BLaER1 treated with 17β-estradiol and CSF1 and Interleukin-3, amounts not matched to agents 10 nM and 100 nM (cell line): ENCODE results near the gene CCNI.

ENCODE experiments used
- H3K27ac ChIP-seq, 11 experiments: shearing (Covaris generic); formaldehyde crosslinking; 2 replicates each; pipeline ENCODE4 v1.8.1; 2022
- H3K27me3 ChIP-seq, 11 experiments: shearing (Covaris generic); formaldehyde crosslinking; 2 replicates each; pipeline ENCODE4 v1.8.1; 2022
- H3K36me3 ChIP-seq, 11 experiments: shearing (Covaris generic); formaldehyde crosslinking; 2 replicates each; pipeline ENCODE4 v1.8.1; 2022
- H3K4me1 ChIP-seq, 10 experiments: shearing (Covaris generic); formaldehyde crosslinking; 2 replicates each; pipeline ENCODE4 v1.8.1; 2022
- H3K4me2 ChIP-seq, 11 experiments: shearing (Covaris generic); formaldehyde crosslinking; 2 replicates each; pipeline ENCODE4 v1.8.1; 2022
- H3K4me3 ChIP-seq, 10 experiments: shearing (Covaris generic); formaldehyde crosslinking; 2 replicates each; pipeline ENCODE4 v1.8.1; 2022
- H3K9ac ChIP-seq, 11 experiments: shearing (Covaris generic); formaldehyde crosslinking; 2 replicates each; pipeline ENCODE4 v1.8.1; 2022
- H3K9me3 ChIP-seq, 11 experiments: shearing (Covaris generic); formaldehyde crosslinking; replicated peaks in 1 of 11; 2 replicates each; pipeline ENCODE4 v1.8.1; 2022
- H4K20me1 ChIP-seq, 11 experiments: shearing (Covaris generic); formaldehyde crosslinking; 2 replicates each; pipeline ENCODE4 v1.8.1; 2022
- Cebpa-rat ChIP-seq, 11 experiments: shearing (Covaris generic); IDR thresholded peaks; 2 replicates each; pipeline ENCODE4 v1.8.1; 2022

The CCNI gene

DNA sequence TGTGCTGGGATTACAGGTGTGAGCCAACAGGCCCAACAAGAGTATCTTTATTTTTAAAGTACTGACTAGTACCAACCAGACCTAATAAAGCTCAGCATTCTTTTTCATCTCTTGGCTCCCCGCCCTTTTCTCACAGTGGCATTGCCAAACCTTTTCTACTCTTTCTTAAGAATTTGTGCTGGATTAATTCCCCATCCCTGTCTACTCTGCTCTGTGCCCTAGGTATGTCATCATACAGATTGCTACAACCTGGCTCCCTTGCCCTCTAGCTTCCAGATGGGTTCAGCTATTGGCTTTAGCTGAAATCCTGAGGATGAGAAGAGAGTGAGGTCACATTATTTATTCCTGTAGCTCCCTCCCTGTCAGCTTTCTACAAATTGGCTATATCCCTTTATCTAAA, 34.9 kb upstream of the CCNI start:
- Histone ChIP-seq H3K4me1 (no peaks in the 10 kb centered on the region), H3K9me3 (no peaks in the 10 kb centered on the region), H3K4me2 (no peak overlapping the region), H4K20me1 (no peaks in the 10 kb centered on the region), H3K4me3 (no peak overlapping the region), H3K36me3 (no peaks in the 10 kb centered on the region), H3K9ac (no peak overlapping the region), H3K27ac (no peak overlapping the region), H3K27me3 (no peaks in the 10 kb centered on the region)
- TF ChIP-seq Cebpa-rat (IDR thresholded peaks at IDR 0.05) = no peak

- no peak overlapping the region for H3K27ac ChIP-seq
- H4K20me1 ChIP-seq = no peaks in the 10 kb centered on the region
- H3K9me3 ChIP-seq = no peaks in the 10 kb centered on the region
- no peak overlapping the region for H3K4me3 ChIP-seq
- no peaks in the 10 kb centered on the region for H3K36me3 ChIP-seq
- peaks cover 4 to 13% (median 10%) of the 10 kb centered on the region in 10 experiments; a peak in 18 of 20 replicates for H3K4me1 ChIP-seq
- H3K27me3 ChIP-seq = no peaks in the 10 kb centered on the region
- no peak overlapping the region for H3K9ac ChIP-seq
- no peak for TF ChIP-seq Cebpa-rat (IDR thresholded peaks at IDR 0.05)
- H3K4me2 ChIP-seq = no peak overlapping the region
Measured at GRCh38 chr4:77104791-77105540, 29.2 kb upstream of the CCNI start.

DNA sequence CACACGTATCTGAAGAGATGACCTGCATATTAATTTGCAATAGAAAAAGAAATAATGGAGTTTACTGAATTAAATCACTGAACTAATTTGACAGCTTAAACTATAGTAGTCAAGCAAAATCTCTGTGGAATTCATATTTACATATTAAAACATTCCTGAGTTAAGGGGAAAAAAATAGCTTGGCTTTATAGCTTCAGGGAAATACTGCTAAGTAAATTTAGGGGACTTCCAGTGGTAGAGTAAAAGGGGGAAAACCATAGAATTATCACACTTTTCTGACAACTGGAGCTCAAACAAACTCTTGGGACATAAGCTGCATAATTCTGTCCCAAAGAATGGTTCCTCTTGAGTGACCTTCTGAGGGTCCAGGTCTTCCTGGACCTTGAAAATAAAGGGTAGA, 28.6 kb upstream of the CCNI start:
- peaks cover 6 to 15% (median 12%) of the 10 kb centered on the region in 10 experiments; a peak in 18 of 20 replicates for H3K4me1 ChIP-seq
- H3K9me3 ChIP-seq = no peaks in the 10 kb centered on the region
- no peak overlapping the region for H3K9ac ChIP-seq
- no peak overlapping the region for H3K4me2 ChIP-seq
- no peak overlapping the region for H3K4me3 ChIP-seq
- no peaks in the 10 kb centered on the region for H3K36me3 ChIP-seq
- no peak overlapping the region for H3K27ac ChIP-seq
- no peak for TF ChIP-seq Cebpa-rat (IDR thresholded peaks at IDR 0.05)
- H3K27me3 ChIP-seq = no peaks in the 10 kb centered on the region
- H4K20me1 ChIP-seq = no peaks in the 10 kb centered on the region

DNA sequence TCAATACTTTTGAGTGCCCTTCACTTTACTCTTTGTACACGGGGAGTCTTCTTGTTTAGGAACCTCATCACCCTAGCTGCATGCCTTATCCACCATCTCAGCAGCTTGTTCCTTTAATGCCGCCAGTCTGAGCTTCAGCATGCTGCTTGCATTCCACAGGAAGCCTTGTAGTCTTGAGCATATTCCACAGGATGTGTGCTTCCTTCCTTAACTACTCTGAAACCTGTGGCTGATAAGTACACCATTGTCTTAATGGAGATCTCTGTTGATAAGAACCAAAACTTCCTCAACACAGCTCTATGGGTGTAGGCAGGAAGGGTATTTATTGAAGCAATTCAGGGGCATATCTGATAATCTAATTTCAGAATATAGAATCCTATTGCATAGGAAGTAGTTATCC, 24.4 kb upstream of the CCNI start:
- Histone ChIP-seq H3K9me3 (no peaks in the 10 kb centered on the region), H3K9ac (no peak overlapping the region), H3K4me1 (peaks cover 6 to 17% (median 12%) of the 10 kb centered on the region in 10 experiments; a peak in 18 of 20 replicates), H4K20me1 (no peaks in the 10 kb centered on the region), H3K4me2 (peak overlapping the region in 10 of 11 experiments; percentile 16 to 59 (median 35); a peak in 18 of 22 replicates), H3K36me3 (no peaks in the 10 kb centered on the region), H3K27ac (no peak overlapping the region), H3K4me3 (no peak overlapping the region), H3K27me3 (no peaks in the 10 kb centered on the region)
- no peak for TF ChIP-seq Cebpa-rat (IDR thresholded peaks at IDR 0.05)

GRCh38 chr4:77097611-77098010, 21.8 kb upstream of the CCNI start:
- Histone ChIP-seq H4K20me1 (no peaks in the 10 kb centered on the region), H3K9me3 (no peaks in the 10 kb centered on the region), H3K4me1 (peaks cover 24 to 31% (median 26%) of the 10 kb centered on the region in 10 experiments), H3K27me3 (no peaks in the 10 kb centered on the region), H3K9ac (no peak overlapping the region), H3K4me2 (no peak overlapping the region), H3K27ac (no peak overlapping the region), H3K36me3 (no peaks in the 10 kb centered on the region), H3K4me3 (no peak overlapping the region)
- no peak for TF ChIP-seq Cebpa-rat (IDR thresholded peaks at IDR 0.05)

DNA sequence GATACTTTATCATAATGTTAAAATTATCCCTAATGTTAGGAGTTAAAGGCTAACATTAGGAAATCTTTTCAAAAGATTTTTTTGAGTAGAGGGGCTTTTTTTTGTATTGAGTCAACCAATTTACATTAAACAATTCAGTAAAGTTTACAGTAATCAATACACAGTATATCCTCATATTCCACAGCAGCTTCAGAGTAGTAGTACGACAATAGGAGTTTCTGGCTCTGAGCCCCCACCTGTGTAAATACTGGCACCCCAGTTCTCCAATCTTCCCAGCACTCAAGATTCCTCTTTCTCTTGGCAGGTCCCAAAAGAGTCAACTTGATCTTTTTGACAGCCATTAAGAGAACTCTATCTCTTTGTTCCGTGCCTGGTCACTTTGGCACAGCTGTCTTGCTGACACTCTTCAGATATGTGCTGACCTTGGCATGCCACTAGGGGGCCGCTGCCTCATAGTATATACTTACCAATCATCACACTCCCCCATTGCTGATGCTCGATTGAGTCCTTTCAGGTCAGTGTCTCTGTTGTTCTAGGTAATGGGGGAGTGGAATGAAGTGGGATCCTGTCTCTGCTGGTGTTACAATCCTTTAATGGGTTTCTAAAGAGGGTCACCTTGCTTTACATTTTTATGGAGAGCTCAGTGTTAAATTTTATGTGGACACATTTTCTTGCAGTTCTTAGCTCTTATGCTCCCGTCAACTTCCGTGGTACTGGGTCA, 19.5 kb upstream of the CCNI start:
- Histone ChIP-seq H3K4me3 (no peak overlapping the region), H3K9ac (no peak overlapping the region), H3K36me3 (no peaks in the 10 kb centered on the region), H3K4me2 (no peak overlapping the region), H3K9me3 (no peaks in the 10 kb centered on the region), H3K27ac (no peak overlapping the region), H4K20me1 (no peaks in the 10 kb centered on the region), H3K27me3 (no peaks in the 10 kb centered on the region), H3K4me1 (peaks cover 18 to 26% (median 21%) of the 10 kb centered on the region in 10 experiments)
- no peak for TF ChIP-seq Cebpa-rat (IDR thresholded peaks at IDR 0.05)

DNA sequence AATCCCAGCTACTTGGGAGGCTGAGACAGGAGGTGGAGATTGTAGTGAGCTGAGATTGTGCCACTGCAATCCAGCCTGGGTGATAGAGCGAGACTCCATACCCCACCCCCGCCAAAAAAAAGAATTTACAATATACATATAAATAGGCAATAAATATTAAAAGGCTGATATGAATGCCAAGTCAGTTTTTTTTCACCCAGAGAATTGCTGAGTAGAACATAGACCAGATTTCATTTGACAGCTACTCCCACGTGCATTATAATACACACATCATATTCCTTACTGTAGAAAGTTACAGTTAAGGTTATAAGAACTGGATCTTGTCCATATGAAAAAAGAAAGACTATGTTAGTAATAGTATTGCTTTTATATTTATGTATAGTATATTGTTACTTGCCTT, 18.7 kb upstream of the CCNI start:
- H3K4me2 ChIP-seq = no peak overlapping the region
- H3K9me3 ChIP-seq = no peaks in the 10 kb centered on the region
- peaks cover 15 to 20% (median 16%) of the 10 kb centered on the region in 10 experiments for H3K4me1 ChIP-seq
- H4K20me1 ChIP-seq = no peaks in the 10 kb centered on the region
- no peak overlapping the region for H3K27ac ChIP-seq
- no peaks in the 10 kb centered on the region for H3K27me3 ChIP-seq
- H3K4me3 ChIP-seq = no peak overlapping the region
- TF ChIP-seq Cebpa-rat (IDR thresholded peaks at IDR 0.05) = no peak
- H3K36me3 ChIP-seq = no peaks in the 10 kb centered on the region
- H3K9ac ChIP-seq = no peak overlapping the region

DNA sequence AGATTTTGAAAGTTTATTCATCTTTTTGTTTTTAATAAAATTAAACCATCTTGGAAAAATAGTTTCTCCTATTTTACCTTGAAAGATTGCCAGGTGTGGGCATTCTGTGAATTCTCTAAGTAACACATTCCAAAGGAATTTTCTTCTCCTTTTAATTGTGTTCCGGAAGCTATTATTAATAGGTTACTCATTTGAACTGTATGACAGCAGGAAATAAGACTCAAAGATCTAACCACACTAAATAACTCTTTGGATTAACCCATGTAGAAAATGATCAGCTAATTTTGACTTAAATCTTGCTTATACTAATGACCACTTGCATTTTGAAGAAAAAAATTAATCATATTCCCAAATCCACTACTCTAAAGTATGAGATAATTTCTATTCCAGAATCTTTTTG, 17.6 kb upstream of the CCNI start:
- H3K9ac ChIP-seq = no peak overlapping the region
- peak overlapping the region in 5 of 11 experiments; percentile 20 to 57 (median 40); a peak in 7 of 22 replicates for H3K27ac ChIP-seq
- peaks cover 15 to 20% (median 16%) of the 10 kb centered on the region in 10 experiments for H3K4me1 ChIP-seq
- peak overlapping the region; percentile 23 to 63 (median 43); a peak in 21 of 22 replicates for H3K4me2 ChIP-seq
- no peak overlapping the region for H3K4me3 ChIP-seq
- no peak for TF ChIP-seq Cebpa-rat (IDR thresholded peaks at IDR 0.05)
- no peaks in the 10 kb centered on the region for H3K27me3 ChIP-seq
- no peaks in the 10 kb centered on the region for H3K36me3 ChIP-seq
- H3K9me3 ChIP-seq = no peaks in the 10 kb centered on the region
- H4K20me1 ChIP-seq = no peaks in the 10 kb centered on the region

- Histone ChIP-seq H3K36me3 (no peaks in the 10 kb centered on the region), H3K27me3 (no peaks in the 10 kb centered on the region), H3K4me1 (peaks cover 15 to 20% (median 16%) of the 10 kb centered on the region in 10 experiments), H3K9me3 (0 out of 22 replicates have a peak, but pooled peaks cover 0 to 4% (median 0%) of the 10 kb centered on the region in 11 experiments), H3K9ac (no peak overlapping the region), H3K27ac (peak overlapping the region in 5 of 11 experiments; percentile 20 to 57 (median 40); a peak in 9 of 22 replicates), H4K20me1 (no peaks in the 10 kb centered on the region), H3K4me3 (no peak overlapping the region), H3K4me2 (peak overlapping the region; percentile 23 to 63 (median 43); a peak in 20 of 22 replicates)
- no peak for TF ChIP-seq Cebpa-rat (IDR thresholded peaks at IDR 0.05)
Measured at GRCh38 chr4:77092975-77093374, 17.2 kb upstream of the CCNI start.
